Islet precursor cell (in vitro differentiated cells): ENCODE results near the gene GALNT17.

Source experiments
- DNase-seq: peaks from one replicate; pipeline ENCODE4 v3.0.0-alpha.2; 2018

GALNT17 gene

GRCh38 chr7:71404726-71405345 is 272.9 kb downstream of the GALNT17 start:
- DNase-seq: no peak

DNA sequence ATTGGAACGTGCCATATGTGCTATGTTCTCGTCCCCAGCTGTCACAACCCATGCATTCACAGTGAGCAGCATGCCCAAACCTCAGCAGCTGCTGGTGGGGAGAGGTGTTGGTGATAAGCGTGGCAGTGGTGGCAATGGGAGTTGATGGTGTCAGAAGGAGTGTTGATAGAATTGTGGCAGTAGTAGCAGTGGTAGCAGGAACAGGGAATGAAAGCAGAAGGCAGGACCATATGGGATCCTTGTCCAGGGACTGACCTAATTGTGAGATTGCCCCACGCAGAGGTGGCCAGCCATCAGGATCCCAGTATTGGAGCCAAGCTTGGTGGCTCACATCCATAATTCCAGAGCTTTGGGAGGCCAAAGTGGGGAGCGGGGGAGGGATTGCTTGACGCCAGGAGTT is 276.3 kb downstream of the GALNT17 start:
- DNase-seq: peak; percentile 36

GRCh38 chr7:71409550-71410157 is 277.7 kb downstream of the GALNT17 start:
- DNase-seq: peak; percentile 24

DNA sequence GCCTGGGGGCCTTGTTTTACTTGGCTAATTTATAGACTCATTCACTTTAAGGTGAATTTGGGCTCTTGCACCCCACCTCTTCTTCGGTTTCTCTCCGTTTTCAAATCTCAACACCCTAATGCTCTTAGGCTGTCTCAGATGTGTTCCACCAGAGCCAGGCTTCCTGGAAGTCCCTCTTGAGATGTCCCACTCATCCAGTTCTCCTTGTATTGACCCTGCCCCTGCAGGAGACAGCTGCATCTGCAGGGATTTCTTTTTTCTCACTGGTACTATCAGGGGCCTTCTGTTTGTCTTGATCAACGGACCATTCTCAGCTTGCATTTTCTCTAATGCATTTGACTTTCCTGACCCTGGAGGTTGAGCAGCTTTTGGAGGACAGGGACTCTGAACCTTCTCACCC is 279.5 kb downstream of the GALNT17 start:
- DNase-seq: peak; percentile 27

DNA sequence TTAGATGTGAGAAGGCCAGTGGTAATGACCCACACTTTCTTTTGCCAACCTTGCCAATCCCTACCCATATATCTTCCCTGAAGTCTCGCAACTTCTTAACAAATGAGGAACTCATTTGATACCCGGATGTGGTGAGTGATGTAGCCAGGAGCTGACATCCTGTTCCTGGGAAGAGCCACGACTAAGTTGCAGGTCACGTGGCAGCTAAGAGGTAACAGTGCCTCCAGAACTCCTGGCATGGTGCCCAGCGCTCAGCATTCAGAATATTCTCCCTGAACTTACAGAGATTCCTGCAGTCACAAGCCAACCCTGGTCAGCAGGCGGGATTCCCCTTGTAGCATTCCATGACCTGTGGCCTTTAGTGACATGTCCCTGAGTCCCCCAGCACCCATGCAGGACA is 282.5 kb downstream of the GALNT17 start:
- no peak for DNase-seq

GRCh38 chr7:71419546-71420337 is 287.8 kb downstream of the GALNT17 start:
- DNase-seq: no peak

GRCh38 chr7:71422104-71422503 is 290.2 kb downstream of the GALNT17 start:
- DNase-seq: no peak

- no peak for DNase-seq
Measured at GRCh38 chr7:71424166-71425035, 292.5 kb downstream of the GALNT17 start.

GRCh38 chr7:71429083-71429482 is 297.1 kb downstream of the GALNT17 start:
- no peak for DNase-seq

GRCh38 chr7:71430246-71430645 is 298.3 kb downstream of the GALNT17 start:
- no peak for DNase-seq

GRCh38 chr7:71439321-71439720 is 307.4 kb downstream of the GALNT17 start:
- DNase-seq: no peak

DNA sequence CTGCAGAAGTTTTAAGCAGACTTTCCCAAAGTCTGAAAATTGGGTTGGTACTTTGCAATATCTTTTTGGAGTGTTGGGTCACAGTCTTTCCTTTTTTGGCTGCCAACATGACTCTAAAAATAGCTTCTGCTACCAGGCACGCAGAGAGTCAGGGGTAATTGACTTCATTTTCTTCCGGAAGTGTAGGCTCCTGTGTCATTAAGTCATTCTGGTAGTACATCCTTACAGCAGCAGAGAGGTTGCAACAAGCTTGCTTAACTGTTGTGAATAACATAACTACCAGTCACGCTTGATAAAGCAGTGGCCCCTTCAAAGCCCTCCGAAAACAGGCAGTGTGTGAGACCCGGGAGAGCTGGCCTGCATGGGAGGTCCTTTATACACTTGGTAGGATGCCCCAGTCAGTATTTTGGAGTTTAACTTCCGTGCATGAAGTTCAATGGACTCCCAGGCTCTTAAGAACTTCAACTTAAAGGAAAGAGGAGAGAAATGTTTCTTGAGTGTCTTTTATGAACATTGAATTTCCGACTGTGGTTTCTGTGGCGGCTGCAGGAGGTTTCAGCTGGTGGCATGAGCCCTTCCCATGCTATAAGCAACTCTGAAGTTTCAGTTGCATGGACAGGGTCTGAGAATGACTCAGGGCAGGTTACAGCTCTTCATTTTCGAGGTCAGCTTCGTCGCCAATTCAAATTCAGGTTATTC is 310.7 kb downstream of the GALNT17 start:
- DNase-seq: no peak

GRCh38 chr7:71443191-71443530 is 311.2 kb downstream of the GALNT17 start:
- DNase-seq: no peak

GRCh38 chr7:71444130-71444529 is 312.2 kb downstream of the GALNT17 start:
- DNase-seq: no peak

DNA sequence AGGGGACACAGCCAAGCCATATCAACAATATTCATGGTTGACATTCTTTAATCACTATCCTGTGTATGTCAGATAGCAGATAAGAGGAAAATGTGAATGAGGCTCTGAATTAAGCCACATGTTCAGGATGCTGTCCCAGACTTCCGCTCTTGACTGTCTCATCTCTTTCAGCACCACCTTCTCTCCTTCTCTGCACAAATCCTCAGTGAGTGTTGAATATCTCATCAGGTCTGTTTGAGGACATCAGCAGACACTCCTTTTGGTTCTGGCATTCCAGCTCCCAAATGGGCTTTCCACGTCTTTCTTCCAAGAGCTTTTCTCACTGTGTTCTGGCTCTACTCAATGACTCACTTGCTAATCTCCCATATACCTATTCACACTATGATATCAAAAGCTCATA is 321.7 kb downstream of the GALNT17 start:
- DNase-seq: no peak

DNA sequence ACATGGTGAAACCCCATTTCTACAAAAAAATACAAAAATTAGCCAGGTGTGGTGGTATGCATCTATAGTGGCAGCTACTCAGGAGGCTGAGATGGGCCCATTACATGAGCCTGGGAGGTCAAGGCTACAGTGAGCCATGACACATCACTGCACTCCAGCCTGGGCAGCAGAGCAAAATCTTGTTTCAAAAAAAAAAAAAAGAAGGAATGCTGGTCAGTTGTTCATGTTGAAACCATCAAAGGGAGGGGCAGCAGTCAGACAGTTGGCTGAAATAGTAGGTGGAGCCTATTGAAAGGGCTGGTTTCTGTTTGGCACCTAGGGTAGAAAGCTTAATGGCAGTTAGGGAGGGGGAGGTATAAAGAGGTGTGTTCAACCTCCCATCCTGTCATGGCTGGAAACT is 323.0 kb downstream of the GALNT17 start:
- no peak for DNase-seq

- DNase-seq: no peak
Measured at GRCh38 chr7:71457021-71457420, 325.1 kb downstream of the GALNT17 start.

- peak; percentile 66 for DNase-seq
Measured at GRCh38 chr7:71457846-71458590, 326.1 kb downstream of the GALNT17 start.

DNA sequence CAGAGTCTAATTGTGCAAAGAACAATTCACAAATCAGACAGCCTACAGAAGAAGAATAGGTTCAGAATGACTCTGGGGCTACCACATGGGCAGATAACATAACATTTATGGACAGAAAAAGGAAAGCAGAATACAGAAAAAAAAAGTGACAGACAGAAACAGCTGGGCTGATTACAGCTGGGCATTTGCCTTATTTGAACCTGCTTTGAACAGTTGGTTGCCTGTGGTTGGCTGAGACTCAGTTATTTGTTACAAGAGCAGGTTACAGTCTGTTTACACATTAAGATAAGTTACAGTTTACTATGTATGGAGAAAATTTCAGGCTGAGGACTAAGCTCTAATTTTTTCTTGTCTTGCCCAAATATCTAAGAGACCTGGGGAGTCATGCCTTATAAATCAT is 327.2 kb downstream of the GALNT17 start:
- DNase-seq: no peak

- DNase-seq: no peak
Measured at GRCh38 chr7:71461572-71461971, 329.6 kb downstream of the GALNT17 start.

GRCh38 chr7:71465741-71466189 is 333.8 kb downstream of the GALNT17 start:
- no peak for DNase-seq
